K562 (cell line): ENCODE results near the gene ADD2. TPM values are rescaled to one million over a fixed set of nuclear protein-coding genes. Genes with fewer than 3 reads are reported as not detected.

Experiments used
- CBX5 ChIP-seq: IDR thresholded peaks from 2 replicates; pipeline ENCODE4 v1.6.1; 2014; ENCODE audit warnings: low read depth, borderline replicate concordance
- MAZ ChIP-seq, 2 experiments: fragments of 450-650 bp in 1 of 2; sonication (generic) in 1 of 2; formaldehyde crosslinking; IDR thresholded peaks in 1 of 2; conservative IDR thresholded peaks in 1 of 2; 2 replicates each; pipeline versions ENCODE4 v1.4.0 to v1.5.0; 2020; ENCODE audit warnings: mild to moderate bottlenecking in 1 of 2, missing genetic modification reagents in 1 of 2
- PHB2 ChIP-seq: fragments of 450-650 bp; IDR thresholded peaks from 2 replicates; pipeline ENCODE4 v1.6.1; 2017; ENCODE audit warnings: low read depth
- polyA plus RNA-seq, 8 experiments: library from polyadenylated mRNA; depleted of rRNA in 4 of 8; stranded (reverse) in 5 of 8; unstranded in 3 of 8; fragments of >200 nt; fragmentation: Nextera tagmentation in 2 of 8; fragmentation: Illumina TruSeq in 1 of 8; extraction: Ambion mirVana in 2 of 8; extraction: Trizol in 1 of 8; gene quantifications; 2 replicates each; pipeline versions ENCODE4 v1.2.1 to v1.2.3, GENCODE V29; 2011 to 2014; ENCODE audit warnings: inconsistent platforms in 1 of 8, missing spikeins in 1 of 8
- total RNA-seq, 7 experiments: library from RNA; depleted of rRNA in 6 of 7; stranded (reverse); fragments of >200 nt in 6 of 7; fragmentation: Illumina TruSeq in 2 of 7; extraction: Trizol in 2 of 7; gene quantifications; 2 replicates each; pipeline versions ENCODE4 v1.2.1 to v1.2.3, GENCODE V29; 2011 to 2021; ENCODE audit warnings: low replicate concordance in 1 of 7
- TF ChIP-seq, protein P1 (sequence below): fragments of 450-650 bp; IDR thresholded peaks from 2 replicates; pipeline ENCODE4 v1.6.1; 2016; ENCODE audit warnings: mild to moderate bottlenecking, moderate library complexity

ADD2 gene
- total and polyA plus RNA-seq, 9 of the 15 experiments (the other 6 are each of a cell fraction or from before 2014, with no cell fraction given) = 3.5 to 63.0 (median 36.2) TPM

GRCh38 chr2:70767079-70767698, 811 bp downstream of the ADD2 start (continued):
- TF ChIP-seq, protein P1, sequence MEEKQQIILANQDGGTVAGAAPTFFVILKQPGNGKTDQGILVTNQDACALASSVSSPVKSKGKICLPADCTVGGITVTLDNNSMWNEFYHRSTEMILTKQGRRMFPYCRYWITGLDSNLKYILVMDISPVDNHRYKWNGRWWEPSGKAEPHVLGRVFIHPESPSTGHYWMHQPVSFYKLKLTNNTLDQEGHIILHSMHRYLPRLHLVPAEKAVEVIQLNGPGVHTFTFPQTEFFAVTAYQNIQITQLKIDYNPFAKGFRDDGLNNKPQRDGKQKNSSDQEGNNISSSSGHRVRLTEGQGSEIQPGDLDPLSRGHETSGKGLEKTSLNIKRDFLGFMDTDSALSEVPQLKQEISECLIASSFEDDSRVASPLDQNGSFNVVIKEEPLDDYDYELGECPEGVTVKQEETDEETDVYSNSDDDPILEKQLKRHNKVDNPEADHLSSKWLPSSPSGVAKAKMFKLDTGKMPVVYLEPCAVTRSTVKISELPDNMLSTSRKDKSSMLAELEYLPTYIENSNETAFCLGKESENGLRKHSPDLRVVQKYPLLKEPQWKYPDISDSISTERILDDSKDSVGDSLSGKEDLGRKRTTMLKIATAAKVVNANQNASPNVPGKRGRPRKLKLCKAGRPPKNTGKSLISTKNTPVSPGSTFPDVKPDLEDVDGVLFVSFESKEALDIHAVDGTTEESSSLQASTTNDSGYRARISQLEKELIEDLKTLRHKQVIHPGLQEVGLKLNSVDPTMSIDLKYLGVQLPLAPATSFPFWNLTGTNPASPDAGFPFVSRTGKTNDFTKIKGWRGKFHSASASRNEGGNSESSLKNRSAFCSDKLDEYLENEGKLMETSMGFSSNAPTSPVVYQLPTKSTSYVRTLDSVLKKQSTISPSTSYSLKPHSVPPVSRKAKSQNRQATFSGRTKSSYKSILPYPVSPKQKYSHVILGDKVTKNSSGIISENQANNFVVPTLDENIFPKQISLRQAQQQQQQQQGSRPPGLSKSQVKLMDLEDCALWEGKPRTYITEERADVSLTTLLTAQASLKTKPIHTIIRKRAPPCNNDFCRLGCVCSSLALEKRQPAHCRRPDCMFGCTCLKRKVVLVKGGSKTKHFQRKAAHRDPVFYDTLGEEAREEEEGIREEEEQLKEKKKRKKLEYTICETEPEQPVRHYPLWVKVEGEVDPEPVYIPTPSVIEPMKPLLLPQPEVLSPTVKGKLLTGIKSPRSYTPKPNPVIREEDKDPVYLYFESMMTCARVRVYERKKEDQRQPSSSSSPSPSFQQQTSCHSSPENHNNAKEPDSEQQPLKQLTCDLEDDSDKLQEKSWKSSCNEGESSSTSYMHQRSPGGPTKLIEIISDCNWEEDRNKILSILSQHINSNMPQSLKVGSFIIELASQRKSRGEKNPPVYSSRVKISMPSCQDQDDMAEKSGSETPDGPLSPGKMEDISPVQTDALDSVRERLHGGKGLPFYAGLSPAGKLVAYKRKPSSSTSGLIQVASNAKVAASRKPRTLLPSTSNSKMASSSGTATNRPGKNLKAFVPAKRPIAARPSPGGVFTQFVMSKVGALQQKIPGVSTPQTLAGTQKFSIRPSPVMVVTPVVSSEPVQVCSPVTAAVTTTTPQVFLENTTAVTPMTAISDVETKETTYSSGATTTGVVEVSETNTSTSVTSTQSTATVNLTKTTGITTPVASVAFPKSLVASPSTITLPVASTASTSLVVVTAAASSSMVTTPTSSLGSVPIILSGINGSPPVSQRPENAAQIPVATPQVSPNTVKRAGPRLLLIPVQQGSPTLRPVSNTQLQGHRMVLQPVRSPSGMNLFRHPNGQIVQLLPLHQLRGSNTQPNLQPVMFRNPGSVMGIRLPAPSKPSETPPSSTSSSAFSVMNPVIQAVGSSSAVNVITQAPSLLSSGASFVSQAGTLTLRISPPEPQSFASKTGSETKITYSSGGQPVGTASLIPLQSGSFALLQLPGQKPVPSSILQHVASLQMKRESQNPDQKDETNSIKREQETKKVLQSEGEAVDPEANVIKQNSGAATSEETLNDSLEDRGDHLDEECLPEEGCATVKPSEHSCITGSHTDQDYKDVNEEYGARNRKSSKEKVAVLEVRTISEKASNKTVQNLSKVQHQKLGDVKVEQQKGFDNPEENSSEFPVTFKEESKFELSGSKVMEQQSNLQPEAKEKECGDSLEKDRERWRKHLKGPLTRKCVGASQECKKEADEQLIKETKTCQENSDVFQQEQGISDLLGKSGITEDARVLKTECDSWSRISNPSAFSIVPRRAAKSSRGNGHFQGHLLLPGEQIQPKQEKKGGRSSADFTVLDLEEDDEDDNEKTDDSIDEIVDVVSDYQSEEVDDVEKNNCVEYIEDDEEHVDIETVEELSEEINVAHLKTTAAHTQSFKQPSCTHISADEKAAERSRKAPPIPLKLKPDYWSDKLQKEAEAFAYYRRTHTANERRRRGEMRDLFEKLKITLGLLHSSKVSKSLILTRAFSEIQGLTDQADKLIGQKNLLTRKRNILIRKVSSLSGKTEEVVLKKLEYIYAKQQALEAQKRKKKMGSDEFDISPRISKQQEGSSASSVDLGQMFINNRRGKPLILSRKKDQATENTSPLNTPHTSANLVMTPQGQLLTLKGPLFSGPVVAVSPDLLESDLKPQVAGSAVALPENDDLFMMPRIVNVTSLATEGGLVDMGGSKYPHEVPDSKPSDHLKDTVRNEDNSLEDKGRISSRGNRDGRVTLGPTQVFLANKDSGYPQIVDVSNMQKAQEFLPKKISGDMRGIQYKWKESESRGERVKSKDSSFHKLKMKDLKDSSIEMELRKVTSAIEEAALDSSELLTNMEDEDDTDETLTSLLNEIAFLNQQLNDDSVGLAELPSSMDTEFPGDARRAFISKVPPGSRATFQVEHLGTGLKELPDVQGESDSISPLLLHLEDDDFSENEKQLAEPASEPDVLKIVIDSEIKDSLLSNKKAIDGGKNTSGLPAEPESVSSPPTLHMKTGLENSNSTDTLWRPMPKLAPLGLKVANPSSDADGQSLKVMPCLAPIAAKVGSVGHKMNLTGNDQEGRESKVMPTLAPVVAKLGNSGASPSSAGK = peak; percentile 68
- no peak; a peak in 1 of 4 replicates for TF ChIP-seq MAZ (CRISPR knock-in tag; conservative IDR thresholded peaks at IDR 0.05 in 1 of 2, IDR thresholded peaks at IDR 0.05 in 1 of 2)
- TF ChIP-seq CBX5 = no peak
- no peak for TF ChIP-seq PHB2
